ENCODE results near the gene C12orf43. TPM values are rescaled to one million over a fixed set of nuclear protein-coding genes. Genes with fewer than 3 reads are reported as not detected.

Gene C12orf43
- total RNA-seq, 1 donor from 2014 or later = 12.8 TPM

DNA sequence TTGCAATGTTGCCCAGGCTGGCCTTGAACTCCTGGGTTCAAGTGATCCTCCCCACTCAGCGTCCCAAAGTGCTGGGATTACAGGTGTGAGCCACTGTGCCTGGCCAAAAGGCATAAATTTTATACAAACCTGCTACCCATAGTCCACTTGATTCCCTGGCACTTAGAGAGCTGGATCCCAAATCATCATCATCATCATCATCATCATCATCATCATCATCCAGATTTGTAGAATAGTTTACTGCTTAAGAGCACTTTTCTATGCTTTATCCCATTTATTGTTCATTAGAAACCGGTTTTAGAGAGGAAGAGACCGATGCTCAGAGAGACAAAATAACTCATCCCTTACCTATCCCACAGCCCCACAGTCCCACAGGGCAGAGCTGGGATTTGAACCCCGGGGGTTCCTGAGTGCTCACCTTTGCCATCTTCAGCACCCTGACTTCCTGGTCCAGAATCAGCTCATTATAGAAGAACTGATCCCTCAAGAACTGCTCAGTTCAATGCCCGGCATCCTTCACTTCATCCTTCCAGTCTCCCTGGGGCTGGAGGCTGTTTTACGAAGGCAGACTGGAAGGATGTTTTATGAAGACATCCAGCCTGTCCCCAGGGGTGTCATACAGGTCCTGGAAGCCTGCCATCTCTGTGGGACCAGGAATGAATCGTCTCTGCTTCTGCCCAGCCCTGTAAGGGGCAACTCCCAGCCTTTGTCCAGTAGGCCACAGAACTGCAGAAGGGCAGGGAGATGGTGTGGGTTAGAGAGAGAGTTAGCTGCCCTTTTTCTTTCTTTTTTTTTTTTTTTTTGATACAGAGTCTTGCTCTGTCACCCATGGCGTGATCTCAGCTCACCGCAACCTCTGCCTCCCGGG, 43.0 kb upstream of the C12orf43 start:
- Mint-ChIP-seq H3K36me3 (no peaks in the 10 kb centered on the region), H3K4me1 (no peaks in the 10 kb centered on the region), H3K9me3 (no peaks in the 10 kb centered on the region), H3K27ac (no peak overlapping the region), H3K27me3 (ENCODE audit: insufficient read depth, low read depth) (peaks cover 8% of the 10 kb centered on the region), H3K4me3 (no peak overlapping the region)
- Histone ChIP-seq H3K36me3 (no peaks in the 10 kb centered on the region), H2AFZ (replicated peaks) (peak overlapping the region; percentile 93), H3F3A (ENCODE audit: low read depth) (peaks cover 3% of the 10 kb centered on the region), H3K4me2 (no peak overlapping the region), H4K20me1 (ENCODE audit: low read depth) (no peaks in the 10 kb centered on the region), H3K79me2 (ENCODE audit: low read depth) (no peaks in the 10 kb centered on the region), H3K4me3 (no peak overlapping the region), H3K4me1 (peaks cover 4% of the 10 kb centered on the region), H3K27ac (no peak overlapping the region), H3K9me3 (ENCODE audit: low read depth) (no peaks in the 10 kb centered on the region), H3K9ac (no peak overlapping the region), H3K27me3 (no peaks in the 10 kb centered on the region)
- DNase-seq (ENCODE audit: low spot score) = no peak
- TF ChIP-seq, protein P1, sequence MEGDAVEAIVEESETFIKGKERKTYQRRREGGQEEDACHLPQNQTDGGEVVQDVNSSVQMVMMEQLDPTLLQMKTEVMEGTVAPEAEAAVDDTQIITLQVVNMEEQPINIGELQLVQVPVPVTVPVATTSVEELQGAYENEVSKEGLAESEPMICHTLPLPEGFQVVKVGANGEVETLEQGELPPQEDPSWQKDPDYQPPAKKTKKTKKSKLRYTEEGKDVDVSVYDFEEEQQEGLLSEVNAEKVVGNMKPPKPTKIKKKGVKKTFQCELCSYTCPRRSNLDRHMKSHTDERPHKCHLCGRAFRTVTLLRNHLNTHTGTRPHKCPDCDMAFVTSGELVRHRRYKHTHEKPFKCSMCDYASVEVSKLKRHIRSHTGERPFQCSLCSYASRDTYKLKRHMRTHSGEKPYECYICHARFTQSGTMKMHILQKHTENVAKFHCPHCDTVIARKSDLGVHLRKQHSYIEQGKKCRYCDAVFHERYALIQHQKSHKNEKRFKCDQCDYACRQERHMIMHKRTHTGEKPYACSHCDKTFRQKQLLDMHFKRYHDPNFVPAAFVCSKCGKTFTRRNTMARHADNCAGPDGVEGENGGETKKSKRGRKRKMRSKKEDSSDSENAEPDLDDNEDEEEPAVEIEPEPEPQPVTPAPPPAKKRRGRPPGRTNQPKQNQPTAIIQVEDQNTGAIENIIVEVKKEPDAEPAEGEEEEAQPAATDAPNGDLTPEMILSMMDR (IDR thresholded peaks at IDR 0.05) = no peak
- TF ChIP-seq EZH2phosphoT487 (IDR thresholded peaks at IDR 0.05) = no peak
- no peak for TF ChIP-seq EZH2 (IDR thresholded peaks at IDR 0.05)

DNA sequence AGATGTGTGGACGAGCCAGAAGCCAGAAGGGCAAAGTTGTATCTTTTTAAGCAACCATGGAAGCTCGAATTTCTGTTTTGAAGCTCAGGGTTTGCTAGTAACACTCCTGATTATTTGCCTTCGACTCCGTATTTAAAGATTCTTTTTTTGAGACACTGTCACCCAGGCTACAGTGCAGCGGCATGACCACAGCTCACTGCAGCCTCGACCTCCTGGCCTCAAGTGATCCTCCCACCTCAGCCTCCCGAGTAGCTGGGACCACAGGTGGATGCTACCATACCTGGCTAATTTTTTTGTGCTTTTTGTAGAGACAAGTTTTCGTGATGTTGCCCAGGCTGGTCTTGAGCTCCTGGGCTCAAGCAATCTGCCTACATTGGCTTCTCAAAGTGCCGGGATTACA, 41.5 kb upstream of the C12orf43 start:
- peaks cover 10% of the 10 kb centered on the region for H3K27me3 Mint-ChIP-seq (ENCODE audit: insufficient read depth, low read depth)
- H2AFZ ChIP-seq (replicated peaks) = peak overlapping the region; percentile 50

DNA sequence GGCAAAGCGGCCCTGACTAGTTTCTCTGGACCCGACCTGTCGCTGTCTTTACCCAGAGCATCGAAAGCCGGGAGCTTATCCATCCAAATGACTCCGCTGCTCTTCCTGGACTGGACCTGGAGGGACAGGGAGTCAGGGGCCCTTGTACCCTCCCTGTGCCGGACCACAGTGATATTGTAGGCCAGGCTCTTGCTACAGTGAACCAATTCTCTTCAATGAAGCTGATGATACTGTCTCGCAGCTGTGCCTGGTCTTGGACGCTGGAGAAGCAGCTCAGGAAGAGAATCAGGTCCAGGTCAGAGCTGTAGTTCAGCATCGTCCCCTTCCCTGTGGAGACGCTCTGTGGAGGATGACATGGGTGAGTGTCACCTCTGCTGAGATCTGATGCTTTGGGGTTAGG, 37.4 kb upstream of the C12orf43 start:
- no peaks in the 10 kb centered on the region for H3K27me3 ChIP-seq
- no peaks in the 10 kb centered on the region for H3K4me1 ChIP-seq
- no peaks in the 10 kb centered on the region for H3K36me3 ChIP-seq
- peak overlapping the region; percentile 28 for H3K4me3 Mint-ChIP-seq
- peaks cover 2% of the 10 kb centered on the region for H3K27me3 Mint-ChIP-seq (ENCODE audit: insufficient read depth, low read depth)
- TF ChIP-seq EZH2 (IDR thresholded peaks at IDR 0.05) = no peak
- TF ChIP-seq, protein P1 (IDR thresholded peaks at IDR 0.05) = no peak
- TF ChIP-seq EZH2phosphoT487 (IDR thresholded peaks at IDR 0.05) = no peak
- no peak overlapping the region for H3K27ac ChIP-seq
- no peaks in the 10 kb centered on the region for H3K36me3 Mint-ChIP-seq
- no peaks in the 10 kb centered on the region for H3F3A ChIP-seq (ENCODE audit: low read depth)
- DNase-seq (ENCODE audit: low spot score) = no peak
- H3K9me3 Mint-ChIP-seq = no peaks in the 10 kb centered on the region
- no peak overlapping the region for H3K4me2 ChIP-seq
- no peak overlapping the region for H3K9ac ChIP-seq
- no peak overlapping the region for H3K4me3 ChIP-seq
- H3K79me2 ChIP-seq (ENCODE audit: low read depth) = no peaks in the 10 kb centered on the region
- no peaks in the 10 kb centered on the region for H3K4me1 Mint-ChIP-seq
- no peak overlapping the region for H3K27ac Mint-ChIP-seq
- no peak overlapping the region for H2AFZ ChIP-seq (replicated peaks)
- no peaks in the 10 kb centered on the region for H3K9me3 ChIP-seq (ENCODE audit: low read depth)
- no peaks in the 10 kb centered on the region for H4K20me1 ChIP-seq (ENCODE audit: low read depth)

More for the DNA sequence above, 41.5 kb upstream of the C12orf43 start:
- Histone ChIP-seq H3K27me3 (no peaks in the 10 kb centered on the region), H3K4me2 (no peak overlapping the region), H3K36me3 (no peaks in the 10 kb centered on the region), H3K9ac (no peak overlapping the region), H3F3A (ENCODE audit: low read depth) (peaks cover 3% of the 10 kb centered on the region), H3K9me3 (ENCODE audit: low read depth) (no peaks in the 10 kb centered on the region), H3K79me2 (ENCODE audit: low read depth) (no peaks in the 10 kb centered on the region), H4K20me1 (ENCODE audit: low read depth) (no peaks in the 10 kb centered on the region), H3K27ac (no peak overlapping the region), H3K4me3 (no peak overlapping the region), H3K4me1 (peaks cover 4% of the 10 kb centered on the region)
- Mint-ChIP-seq H3K36me3 (no peaks in the 10 kb centered on the region), H3K4me1 (no peaks in the 10 kb centered on the region), H3K27ac (no peak overlapping the region), H3K4me3 (no peak overlapping the region), H3K9me3 (no peaks in the 10 kb centered on the region)
- TF ChIP-seq, protein P1 (IDR thresholded peaks at IDR 0.05) = no peak
- TF ChIP-seq EZH2 (IDR thresholded peaks at IDR 0.05) = no peak
- TF ChIP-seq EZH2phosphoT487 (IDR thresholded peaks at IDR 0.05) = no peak
- no peak for DNase-seq (ENCODE audit: low spot score)
